ENCODE results near the gene KANSL3. TPM values are rescaled to one million over a fixed set of nuclear protein-coding genes. Genes with fewer than 3 reads are reported as not detected.
A peak's percentile ranks its signal among the peaks of the same experiment; 100 is the strongest.

Gene KANSL3
- total and polyA plus RNA-seq, 9 of the 15 experiments (the other 6 are each of a cell fraction or from before 2014, with no cell fraction given): 11.3 to 43.7 (median 27.9) TPM

- TF ChIP-seq ZBTB33 (CRISPR knock-in tag; IDR thresholded peaks at IDR 0.05): peak; percentile 88
- peak; percentile 83 for TF ChIP-seq E2F4 (CRISPR knock-in tag; IDR thresholded peaks at IDR 0.05; ENCODE audit: low read depth)
- TF ChIP-seq CREB3L1 (IDR thresholded peaks at IDR 0.05; ENCODE audit: borderline replicate concordance, low read depth): peak; percentile 58
- TF ChIP-seq IRF9 (tag; IDR thresholded peaks at IDR 0.05): 0 out of 2 replicates have a peak, but pooled peaks have one; percentile 23
- peak; percentile 78; the same call in 1 of the 2 replicates for TF ChIP-seq PML (IDR thresholded peaks at IDR 0.05; ENCODE audit: low read length)
- TF ChIP-seq ATF1 (CRISPR knock-in tag; IDR thresholded peaks at IDR 0.05): no peak; the same call in 1 of the 2 replicates
- peak; percentile 84 for TF ChIP-seq ATF1 (tag; IDR thresholded peaks at IDR 0.05)
- TF ChIP-seq ZBTB1 (CRISPR knock-in tag; IDR thresholded peaks at IDR 0.05; ENCODE audit: borderline replicate concordance, low read depth): no peak
- TF ChIP-seq RBM34 (IDR thresholded peaks at IDR 0.05; ENCODE audit: borderline replicate concordance, insufficient read depth, low read length): no peak
- peak; percentile 73; the same call in 1 of the 2 replicates for TF ChIP-seq ETS1 (conservative IDR thresholded peaks at IDR 0.05; ENCODE audit: control insufficient read depth, low read depth, low read length)
- peak; percentile 94 for TF ChIP-seq KDM5B (IDR thresholded peaks at IDR 0.05; ENCODE audit: insufficient replicate concordance, low read depth, low read length)
- TF ChIP-seq TAF7 (tag; IDR thresholded peaks at IDR 0.05): no peak
- TF ChIP-seq, protein P1, sequence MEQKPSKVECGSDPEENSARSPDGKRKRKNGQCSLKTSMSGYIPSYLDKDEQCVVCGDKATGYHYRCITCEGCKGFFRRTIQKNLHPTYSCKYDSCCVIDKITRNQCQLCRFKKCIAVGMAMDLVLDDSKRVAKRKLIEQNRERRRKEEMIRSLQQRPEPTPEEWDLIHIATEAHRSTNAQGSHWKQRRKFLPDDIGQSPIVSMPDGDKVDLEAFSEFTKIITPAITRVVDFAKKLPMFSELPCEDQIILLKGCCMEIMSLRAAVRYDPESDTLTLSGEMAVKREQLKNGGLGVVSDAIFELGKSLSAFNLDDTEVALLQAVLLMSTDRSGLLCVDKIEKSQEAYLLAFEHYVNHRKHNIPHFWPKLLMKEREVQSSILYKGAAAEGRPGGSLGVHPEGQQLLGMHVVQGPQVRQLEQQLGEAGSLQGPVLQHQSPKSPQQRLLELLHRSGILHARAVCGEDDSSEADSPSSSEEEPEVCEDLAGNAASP (IDR thresholded peaks at IDR 0.05): no peak
- no peak for TF ChIP-seq HDAC6 (IDR thresholded peaks at IDR 0.05; ENCODE audit: low read depth, low read length)
- peak; percentile 78; the same call in 1 of the 2 replicates for TF ChIP-seq ZNF76 (CRISPR knock-in tag; IDR thresholded peaks at IDR 0.05; ENCODE audit: borderline replicate concordance)
- TF ChIP-seq GATAD2A (IDR thresholded peaks at IDR 0.05): no peak; the same call in 1 of the 2 replicates
- TF ChIP-seq ELF2 (CRISPR knock-in tag; IDR thresholded peaks at IDR 0.05): peak; percentile 85
- TF ChIP-seq RAD51 (IDR thresholded peaks at IDR 0.05; ENCODE audit: borderline replicate concordance, low read depth): peak; percentile 21; the same call in 1 of the 2 replicates
These were observed at the start of gene KANSL3 (continued) for GRCh38 chr2:96638144-96639121.

All from K562 (cell line).